ENCODE measurements around the gene RASGRP2.
A peak's percentile ranks its signal among the peaks of the same experiment; 100 is the strongest.

Gene RASGRP2

GRCh38 chr11:64755681-64756361 is 11.9 kb upstream of the RASGRP2 start:
- no peak for DNase-seq (ENCODE audit: low spot score)

GRCh38 chr11:64754919-64755662 is 11.1 kb upstream of the RASGRP2 start:
- no peak for DNase-seq (ENCODE audit: low spot score)

- no peak for DNase-seq (ENCODE audit: low spot score)
Observed at GRCh38 chr11:64754124-64754918, 10.4 kb upstream of the RASGRP2 start.

- DNase-seq (ENCODE audit: low spot score) = no peak
Observed at GRCh38 chr11:64753380-64754123, 9.6 kb upstream of the RASGRP2 start.

GRCh38 chr11:64753019-64753379 is 9.1 kb upstream of the RASGRP2 start:
- DNase-seq (ENCODE audit: low spot score) = no peak

GRCh38 chr11:64752175-64752970 is 8.4 kb upstream of the RASGRP2 start:
- DNase-seq (ENCODE audit: low spot score) = no peak

- no peak for DNase-seq (ENCODE audit: low spot score)
Observed at GRCh38 chr11:64751580-64751979, 7.6 kb upstream of the RASGRP2 start.

- no peak for DNase-seq (ENCODE audit: low spot score)
Observed at GRCh38 chr11:64751136-64751535, 7.2 kb upstream of the RASGRP2 start.

GRCh38 chr11:64750361-64751054 is 6.6 kb upstream of the RASGRP2 start:
- DNase-seq (ENCODE audit: low spot score) = no peak

GRCh38 chr11:64747961-64748665 is 4.2 kb upstream of the RASGRP2 start:
- peak; percentile 75 for DNase-seq (ENCODE audit: low spot score)

GRCh38 chr11:64746486-64746885 is 2.5 kb upstream of the RASGRP2 start:
- DNase-seq (ENCODE audit: low spot score) = no peak

- DNase-seq (ENCODE audit: low spot score) = peak; percentile 82
Observed at GRCh38 chr11:64745521-64746328, 1.8 kb upstream of the RASGRP2 start.

GRCh38 chr11:64745189-64745520 is 1.2 kb upstream of the RASGRP2 start:
- DNase-seq (ENCODE audit: low spot score) = no peak

GRCh38 chr11:64744544-64745188 is 724 bp upstream of the RASGRP2 start:
- peak; percentile 26 for DNase-seq (ENCODE audit: low spot score)

GRCh38 chr11:64742889-64743590 is 902 bp downstream of the RASGRP2 start:
- peak; percentile 93 for DNase-seq (ENCODE audit: low spot score)

- peak; percentile 63 for DNase-seq (ENCODE audit: low spot score)
Observed at GRCh38 chr11:64742087-64742888, 1.7 kb downstream of the RASGRP2 start.

- no peak for DNase-seq (ENCODE audit: low spot score)
Observed at GRCh38 chr11:64741375-64742086, 2.4 kb downstream of the RASGRP2 start.
